Measurements from ENCODE around the gene SDC3.

DNA sequence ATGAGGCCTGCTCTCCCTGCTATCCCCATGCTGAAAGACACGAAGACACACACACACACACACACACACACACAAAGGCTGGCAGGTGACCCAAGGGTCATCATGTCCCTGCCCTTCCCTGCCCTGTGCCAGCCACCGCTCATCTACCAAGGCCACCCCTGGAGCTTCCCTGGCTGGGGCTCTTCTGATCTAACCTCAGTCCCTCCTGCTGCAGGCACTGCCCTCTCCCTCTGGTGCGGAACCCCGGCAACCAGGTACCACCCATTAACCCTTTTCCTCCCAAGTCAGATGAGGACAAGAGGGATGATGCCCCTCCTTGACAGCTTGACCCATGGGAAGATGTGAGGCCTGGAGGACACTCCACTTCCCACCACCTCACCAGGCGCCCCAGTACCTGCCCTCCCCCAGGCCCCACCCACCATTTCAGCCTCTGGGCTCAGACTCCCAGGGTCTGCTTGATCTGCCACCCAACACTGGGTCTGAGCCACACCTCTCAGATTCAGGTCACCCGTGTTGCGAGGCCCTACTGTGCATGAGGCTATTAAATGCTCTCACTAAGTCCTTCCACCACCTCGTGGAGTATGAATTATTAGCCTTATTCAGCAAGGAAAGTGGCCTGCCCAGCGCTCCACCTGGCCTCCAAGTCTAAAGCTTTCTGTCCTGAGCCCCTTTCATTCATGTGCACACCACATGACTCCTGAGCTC lies 2.5 kb downstream of the SDC3 start:
- TF ChIP-seq CTCF (conservative IDR thresholded peaks at IDR 0.05; ENCODE audit: low read depth, low read length) (no peak), EZH2 (IDR thresholded peaks at IDR 0.05; ENCODE audit: low read length, unreplicated experiment) (no peak)
